Erythroblast (primary cell): ENCODE data around the gene FAM163A.

Experiments
- GATA1 ChIP-seq: IDR thresholded peaks from 2 replicates; pipeline ENCODE4 v1.6.1; 2011; ENCODE audit warnings: low read depth, mild to moderate bottlenecking, control low read depth, low read length, moderate library complexity
- POLR2A ChIP-seq: IDR thresholded peaks from 2 replicates; pipeline ENCODE4 v1.6.1; 2011; ENCODE audit warnings: mild to moderate bottlenecking, low read length

- TF ChIP-seq POLR2A (no peak), GATA1 (no peak)
Observed at GRCh38 chr1:179761296-179761695, 18.2 kb downstream of the FAM163A start.
